A673 (cell line): Measurements from ENCODE around the gene SEMA5A. TPM values are rescaled to one million over a fixed set of nuclear protein-coding genes. Genes with fewer than 3 reads are reported as not detected.

ENCODE experiments used
- BruUV-seq: library from RNA; stranded (reverse); fragments of 400-500 nt; replicated peaks from 2 replicates; lab custom pipeline; 2021; lab: Mats Ljungman, UMichigan
- CTCF ChIA-PET: fragments of 300-600 bp; sonication (Branson Sonifier 250); formaldehyde crosslinking; loops from one replicate; lab custom pipeline; 2022; ENCODE audit warnings: antibody characterized with exemption; lab: Charles Lee
- POLR2A ChIA-PET: fragments of 300-600 bp; sonication (Branson Sonifier 250); formaldehyde crosslinking; loops from one replicate; lab custom pipeline; 2022; ENCODE audit warnings: antibody characterized with exemption; ENCODE audit not compliant: low non-redundant PET; lab: Charles Lee
- DNase-seq: peaks from one replicate; pipeline ENCODE4 v3.0.0-alpha.2; 2015; ENCODE audit warnings: low spot score
- H3K27ac ChIP-seq: fragments of 200-600 bp; sonication (generic); 2 replicates; pipeline ENCODE4 v1.5.1; 2016; ENCODE audit warnings: mixed run types, low read depth, mild to moderate bottlenecking, mixed read lengths, antibody characterized with exemption, low read length; ENCODE audit not compliant: poor library complexity, severe bottlenecking
- H3K27me3 ChIP-seq: fragments of 200-600 bp; sonication (generic); replicated peaks from 2 replicates; pipeline ENCODE4 v1.6.1; 2017; ENCODE audit warnings: mixed run types, low read depth, mild to moderate bottlenecking, mixed read lengths, antibody characterized with exemption, low read length; ENCODE audit not compliant: insufficient read depth, poor library complexity
- H3K36me3 ChIP-seq: fragments of 200-600 bp; sonication (generic); 2 replicates; pipeline ENCODE4 v1.6.1; 2016; ENCODE audit warnings: mixed run types, mild to moderate bottlenecking, mixed read lengths, antibody characterized with exemption, low read length; ENCODE audit not compliant: insufficient read depth, poor library complexity, severe bottlenecking
- H3K4me1 ChIP-seq: fragments of 200-600 bp; sonication (generic); 2 replicates; pipeline ENCODE4 v1.6.1; 2017; ENCODE audit warnings: mixed run types, mild to moderate bottlenecking, mixed read lengths, antibody characterized with exemption, low read length; ENCODE audit not compliant: insufficient read depth, poor library complexity, severe bottlenecking
- H3K4me3 ChIP-seq: fragments of 200-600 bp; sonication (generic); 2 replicates; pipeline ENCODE4 v1.5.1; 2016; ENCODE audit warnings: low read depth, mixed run types, mild to moderate bottlenecking, mixed read lengths, low read length; ENCODE audit not compliant: poor library complexity, severe bottlenecking
- H3K9me3 ChIP-seq: fragments of 200-600 bp; sonication (generic); 2 replicates; pipeline ENCODE4 v1.6.1; 2016; ENCODE audit warnings: mixed run types, low read depth, mild to moderate bottlenecking, mixed read lengths, antibody characterized with exemption, low read length; ENCODE audit not compliant: poor library complexity, severe bottlenecking
- EZH2 ChIP-seq: fragments of 200-600 bp; sonication (generic); IDR thresholded peaks from 2 replicates; pipeline ENCODE4 v1.6.1; 2017; ENCODE audit warnings: borderline replicate concordance, low read depth, mild to moderate bottlenecking, mixed read lengths, antibody characterized with exemption, low read length; ENCODE audit not compliant: poor library complexity, severe bottlenecking
- intact Hi-C: fragments of 100-400 bp; cut with micrococcal nuclease; formaldehyde crosslinking; loops from one replicate; pipeline ENCODE4 v1.10.0; 2022; ENCODE audit not compliant: unreplicated experiment
- total RNA-seq: library from RNA; stranded (reverse); gene quantifications from 2 replicates; pipeline ENCODE4 v1.2.3, GENCODE V29; 2021
- TF ChIP-seq, protein P1 (sequence below): fragments of 300-800, 200-600 bp; sonication (generic); conservative IDR thresholded peaks from 2 replicates; pipeline ENCODE4 v1.5.1; 2017; ENCODE audit warnings: low read depth, mild to moderate bottlenecking, antibody characterized with exemption, low read length, moderate library complexity, mixed read lengths

Gene SEMA5A
- total RNA-seq, 1 experiment from 2014 or later: 0.17 TPM

DNA sequence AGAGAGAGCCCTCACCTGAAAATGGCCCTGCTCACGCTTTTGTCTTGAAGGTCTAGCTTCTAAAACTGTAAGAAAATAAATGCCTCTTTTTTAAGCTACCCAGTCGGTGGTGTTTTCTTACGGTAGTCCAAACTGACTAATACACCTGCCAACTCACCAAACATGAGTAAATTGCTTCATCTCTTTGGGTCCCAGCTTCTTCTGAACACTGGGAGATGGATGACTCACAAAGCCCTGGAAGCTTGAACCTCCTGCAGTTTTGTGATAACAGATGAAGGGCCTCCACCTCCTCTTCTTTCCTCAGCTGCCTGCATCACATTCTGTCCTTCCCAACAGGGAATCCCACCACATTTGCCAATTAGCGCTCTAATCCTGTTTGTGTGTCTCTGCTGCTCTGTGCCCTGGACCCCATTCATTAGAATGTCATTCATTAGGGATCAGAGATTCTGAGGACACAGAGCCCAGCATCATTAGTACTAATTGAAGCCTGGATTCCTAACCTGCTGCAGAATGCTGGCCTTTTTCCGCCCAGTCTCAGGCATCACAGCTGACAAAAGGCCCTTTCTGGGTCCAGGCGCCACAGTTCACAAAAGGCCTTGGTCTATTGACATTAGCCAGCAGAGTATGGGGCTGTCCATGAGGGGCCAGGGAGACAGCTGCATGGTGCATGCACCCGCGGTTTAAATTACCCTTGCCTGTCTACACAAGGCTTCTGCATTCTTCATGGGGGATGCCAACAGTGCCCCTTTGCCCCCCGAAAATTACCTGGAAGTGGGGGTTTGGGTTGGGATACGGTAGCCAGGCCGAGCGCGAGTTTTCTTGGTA lies 349.3 kb downstream of the SEMA5A start:
- BruUV-seq: no TSS peak
- no peak for DNase-seq
- no peaks in the 10 kb centered on the region for H3K4me1 ChIP-seq
- H3K9me3 ChIP-seq: no peaks in the 10 kb centered on the region
- no peaks in the 10 kb centered on the region for H3K27me3 ChIP-seq
- H3K27ac ChIP-seq: no peak overlapping the region
- TF ChIP-seq EZH2: no peak
- TF ChIP-seq, protein P1, sequence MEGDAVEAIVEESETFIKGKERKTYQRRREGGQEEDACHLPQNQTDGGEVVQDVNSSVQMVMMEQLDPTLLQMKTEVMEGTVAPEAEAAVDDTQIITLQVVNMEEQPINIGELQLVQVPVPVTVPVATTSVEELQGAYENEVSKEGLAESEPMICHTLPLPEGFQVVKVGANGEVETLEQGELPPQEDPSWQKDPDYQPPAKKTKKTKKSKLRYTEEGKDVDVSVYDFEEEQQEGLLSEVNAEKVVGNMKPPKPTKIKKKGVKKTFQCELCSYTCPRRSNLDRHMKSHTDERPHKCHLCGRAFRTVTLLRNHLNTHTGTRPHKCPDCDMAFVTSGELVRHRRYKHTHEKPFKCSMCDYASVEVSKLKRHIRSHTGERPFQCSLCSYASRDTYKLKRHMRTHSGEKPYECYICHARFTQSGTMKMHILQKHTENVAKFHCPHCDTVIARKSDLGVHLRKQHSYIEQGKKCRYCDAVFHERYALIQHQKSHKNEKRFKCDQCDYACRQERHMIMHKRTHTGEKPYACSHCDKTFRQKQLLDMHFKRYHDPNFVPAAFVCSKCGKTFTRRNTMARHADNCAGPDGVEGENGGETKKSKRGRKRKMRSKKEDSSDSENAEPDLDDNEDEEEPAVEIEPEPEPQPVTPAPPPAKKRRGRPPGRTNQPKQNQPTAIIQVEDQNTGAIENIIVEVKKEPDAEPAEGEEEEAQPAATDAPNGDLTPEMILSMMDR: no peak
- ChIA-PET CTCF (no interaction called here), POLR2A (interaction anchor here (0.6 kb wide), 1 partner anchor 115 kb away, joined by 3 read pairs; no protein-coding TSS in a partner anchor)
- no peak overlapping the region for H3K4me3 ChIP-seq
- H3K36me3 ChIP-seq: no peaks in the 10 kb centered on the region
- intact Hi-C loops: no loop called here

DNA sequence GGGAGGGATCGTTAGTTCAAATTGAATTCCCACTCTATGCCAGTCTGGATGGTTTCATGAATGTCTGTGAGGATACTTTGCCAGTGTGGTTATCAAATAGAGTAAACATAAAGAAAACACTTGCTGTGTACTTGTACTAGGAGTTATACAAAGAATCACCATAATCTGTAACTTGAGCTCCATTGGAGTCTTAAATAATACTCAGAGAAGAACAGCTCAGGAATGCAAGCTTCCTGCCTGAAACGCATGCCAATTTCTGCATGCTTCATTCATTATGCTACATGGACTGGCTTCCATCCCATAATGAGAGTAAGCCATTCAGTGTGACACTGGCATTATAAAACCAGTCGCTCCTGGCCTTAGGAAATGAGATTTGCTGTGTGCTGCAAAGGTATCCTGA lies 351.4 kb downstream of the SEMA5A start:
- TF ChIP-seq EZH2: no peak
- TF ChIP-seq, protein P1: no peak

DNA sequence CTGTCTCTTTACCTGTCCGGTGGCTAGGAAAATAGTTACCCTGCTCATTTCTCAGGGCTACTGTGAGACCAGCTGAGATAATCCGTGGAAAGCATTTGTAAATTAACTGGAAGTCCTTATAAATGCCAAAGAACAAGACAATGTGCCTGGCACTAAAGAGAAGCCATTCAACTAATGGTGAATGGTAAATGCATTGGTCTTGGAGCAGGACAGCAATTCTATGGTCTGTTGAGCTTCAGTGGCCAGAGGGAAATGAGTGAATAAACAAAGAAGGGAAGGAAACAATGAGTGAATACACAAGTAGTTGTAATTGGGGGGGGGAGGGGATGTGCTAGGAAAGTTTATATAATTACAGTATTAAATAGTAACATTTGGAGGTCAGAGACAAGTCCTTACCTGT lies 353.6 kb downstream of the SEMA5A start:
- no TSS peak for BruUV-seq
- POLR2A ChIA-PET: no interaction called here
- Histone ChIP-seq H3K27me3 (no peaks in the 10 kb centered on the region), H3K4me1 (no peaks in the 10 kb centered on the region), H3K36me3 (no peaks in the 10 kb centered on the region), H3K27ac (no peak overlapping the region), H3K4me3 (no peak overlapping the region), H3K9me3 (no peaks in the 10 kb centered on the region)
- intact Hi-C loops: no loop called here
- no peak for DNase-seq
- TF ChIP-seq EZH2: no peak
- TF ChIP-seq, protein P1: no peak
- CTCF ChIA-PET: no interaction called here

More for the DNA sequence above, 351.4 kb downstream of the SEMA5A start:
- H3K4me3 ChIP-seq: no peak overlapping the region
- intact Hi-C loops: no loop called here
- no TSS peak for BruUV-seq
- ChIA-PET POLR2A (no interaction called here), CTCF (no interaction called here)
- no peaks in the 10 kb centered on the region for H3K9me3 ChIP-seq
- H3K27me3 ChIP-seq: no peaks in the 10 kb centered on the region
- H3K4me1 ChIP-seq: no peaks in the 10 kb centered on the region
- no peak overlapping the region for H3K27ac ChIP-seq
- no peak for DNase-seq
- H3K36me3 ChIP-seq: no peaks in the 10 kb centered on the region
